HepG2 (cell line): ENCODE results near the gene MPV17L2. TPM values are rescaled to one million over a fixed set of nuclear protein-coding genes. Genes with fewer than 3 reads are reported as not detected.
A peak's percentile ranks its signal among the peaks of the same experiment; 100 is the strongest.

Experiments
- HMGXB4 ChIP-seq, 2 experiments: sonication (generic) in 1 of 2; formaldehyde crosslinking in 1 of 2; IDR thresholded peaks; 2 replicates each; pipeline versions ENCODE4 v1.4.0 to v1.6.1; 2018 to 2020; ENCODE audit warnings: missing genetic modification reagents in 2 of 2, borderline replicate concordance in 1 of 2, low read depth in 1 of 2, mild to moderate bottlenecking in 1 of 2, missing biosample characterization in 1 of 2
- MAF1 ChIP-seq: sonication (generic); formaldehyde crosslinking; IDR thresholded peaks from 2 replicates; pipeline ENCODE4 v1.5.0; 2020; ENCODE audit warnings: missing genetic modification reagents, borderline replicate concordance
- PRDM15 ChIP-seq: sonication (generic); formaldehyde crosslinking; IDR thresholded peaks from 2 replicates; pipeline ENCODE4 v1.4.0; 2020; ENCODE audit warnings: missing genetic modification reagents
- RFX5 ChIP-seq: IDR thresholded peaks from 2 replicates; pipeline ENCODE4 v1.6.1; 2011; ENCODE audit warnings: low read depth, low read length, improper control_type of control experiment
- TBP ChIP-seq: sonication (generic); formaldehyde crosslinking; IDR thresholded peaks from 2 replicates; pipeline ENCODE4 v1.5.0; 2020; ENCODE audit warnings: missing genetic modification reagents
- TOE1 ChIP-seq: sonication (generic); formaldehyde crosslinking; IDR thresholded peaks from 2 replicates; pipeline ENCODE4 v1.4.0; 2020; ENCODE audit warnings: mild to moderate bottlenecking, missing genetic modification reagents
- TRIM22 ChIP-seq: fragments of 450-650 bp; IDR thresholded peaks from 2 replicates; pipeline ENCODE4 v1.6.1; 2017
- ZBTB20 ChIP-seq: sonication (generic); formaldehyde crosslinking; IDR thresholded peaks from 2 replicates; pipeline ENCODE4 v1.8.1; 2023; ENCODE audit warnings: missing genetic modification reagents, low read depth, mild to moderate bottlenecking, borderline replicate concordance
- ZNF576 ChIP-seq: sonication (generic); formaldehyde crosslinking; IDR thresholded peaks from 2 replicates; pipeline ENCODE4 v1.4.0; 2020; ENCODE audit warnings: mild to moderate bottlenecking, missing genetic modification reagents
- ZNF598 ChIP-seq: sonication (generic); formaldehyde crosslinking; IDR thresholded peaks from 2 replicates; pipeline ENCODE4 v1.5.1; 2020; ENCODE audit warnings: mild to moderate bottlenecking, missing genetic modification reagents, borderline replicate concordance
- ZNF687 ChIP-seq: sonication (generic); formaldehyde crosslinking; IDR thresholded peaks from 2 replicates; pipeline ENCODE4 v1.5.1; 2020; ENCODE audit warnings: mild to moderate bottlenecking, missing genetic modification reagents, moderate library complexity
- ZNF749 ChIP-seq: sonication (generic); formaldehyde crosslinking; IDR thresholded peaks from 2 replicates; pipeline ENCODE4 v1.8.0; 2022; ENCODE audit warnings: mild to moderate bottlenecking, missing genetic modification reagents, moderate library complexity, borderline replicate concordance
- polyA plus RNA-seq, 8 experiments: library from polyadenylated mRNA; depleted of rRNA in 3 of 8; stranded (reverse) in 7 of 8; unstranded in 1 of 8; fragments of >200 nt; fragmentation: Illumina TruSeq in 4 of 8; extraction: Trizol in 4 of 8; gene quantifications; 2 replicates each; pipeline versions ENCODE4 v1.2.1 to v1.2.3, GENCODE V29; 2011 to 2016; ENCODE audit warnings: low read depth in 4 of 8, missing spikeins in 1 of 8, mixed read lengths in 1 of 8; ENCODE audit not compliant: insufficient read depth in 1 of 8
- total RNA-seq, 5 experiments: library from RNA; depleted of rRNA; stranded (reverse); fragments of >200 nt; fragmentation: Illumina TruSeq; extraction: Trizol; gene quantifications; 2 replicates each; pipeline ENCODE4 v1.2.3, GENCODE V29; 2016; ENCODE audit warnings: low read depth in 1 of 5

The MPV17L2 gene
- total and polyA plus RNA-seq, 2 of the 13 experiments (the other 11 are each of a cell fraction or from before 2014, with no cell fraction given): 13.6 to 16.7 TPM

- TF ChIP-seq PRDM15 (no peak; the same call in 1 of the 2 replicates), HMGXB4 (CRISPR knock-in tag; IDR thresholded peaks at IDR 0.05; ENCODE audit: borderline replicate concordance in 1 of 2, low read depth in 1 of 2) (0 out of 4 replicates have a peak, but pooled peaks of 1 of the 2 experiments have one; percentile 12), TOE1 (CRISPR knock-in tag) (no peak), MAF1 (CRISPR knock-in tag) (no peak), RFX5 (no peak), TRIM22 (no peak), ZNF749 (CRISPR knock-in tag) (no peak), ZBTB20 (CRISPR knock-in tag) (0 out of 2 replicates have a peak, but pooled peaks have one; percentile 38), ZNF687 (CRISPR knock-in tag) (no peak; the same call in 1 of the 2 replicates), ZNF576 (CRISPR knock-in tag) (no peak), ZNF598 (CRISPR knock-in tag) (peak; percentile 8; the same call in 1 of the 2 replicates), TBP (CRISPR knock-in tag) (no peak)
Observed at GRCh38 chr19:18224525-18225354, 31.7 kb downstream of the MPV17L2 start (continued).
